Stimulated activated naive B cell treated with anti-CD40 and anti-IgM and Interleukin-4, amounts not matched to agents 10 μg/mL and 1 μg/mL and 100 μg/mL, for 72 hours (primary cell): ENCODE data around the gene BGN.

Experiments used
- ATAC-seq, 2 donors: fragments of 150-1000 bp; cut with Tn5 transposase; replicated peaks; 2 replicates each; pipeline ENCODE4 v1.10.0; 2021; ENCODE audit warnings: moderate library complexity in 1 of 2
- DNase-seq: peaks from one replicate; pipeline ENCODE4 v3.0.0; 2021
- H3K27ac Mint-ChIP-seq: one replicate; pipeline ENCODE4 v1.8.0; 2022; ENCODE audit warnings: mild to moderate bottlenecking, mixed read lengths
- H3K27me3 Mint-ChIP-seq, 2 donors: one replicate each; pipeline ENCODE4 v1.8.0; 2022; ENCODE audit warnings: mixed read lengths in 2 of 2
- H3K36me3 Mint-ChIP-seq, 2 donors: one replicate each; pipeline ENCODE4 v1.8.0; 2022; ENCODE audit warnings: mixed read lengths in 2 of 2, mild to moderate bottlenecking in 1 of 2
- H3K4me1 Mint-ChIP-seq, 2 donors: one replicate each; pipeline ENCODE4 v1.8.0; 2022; ENCODE audit warnings: mixed read lengths in 2 of 2, mild to moderate bottlenecking in 1 of 2
- H3K4me3 Mint-ChIP-seq, 2 donors: one replicate each; pipeline ENCODE4 v1.8.0; 2022; ENCODE audit warnings: mild to moderate bottlenecking in 2 of 2, mixed read lengths in 2 of 2, moderate library complexity in 1 of 2
- H3K9me3 Mint-ChIP-seq, 2 donors: one replicate each; pipeline ENCODE4 v1.8.0; 2022; ENCODE audit warnings: mixed read lengths in 2 of 2, mild to moderate bottlenecking in 1 of 2

BGN gene

DNA sequence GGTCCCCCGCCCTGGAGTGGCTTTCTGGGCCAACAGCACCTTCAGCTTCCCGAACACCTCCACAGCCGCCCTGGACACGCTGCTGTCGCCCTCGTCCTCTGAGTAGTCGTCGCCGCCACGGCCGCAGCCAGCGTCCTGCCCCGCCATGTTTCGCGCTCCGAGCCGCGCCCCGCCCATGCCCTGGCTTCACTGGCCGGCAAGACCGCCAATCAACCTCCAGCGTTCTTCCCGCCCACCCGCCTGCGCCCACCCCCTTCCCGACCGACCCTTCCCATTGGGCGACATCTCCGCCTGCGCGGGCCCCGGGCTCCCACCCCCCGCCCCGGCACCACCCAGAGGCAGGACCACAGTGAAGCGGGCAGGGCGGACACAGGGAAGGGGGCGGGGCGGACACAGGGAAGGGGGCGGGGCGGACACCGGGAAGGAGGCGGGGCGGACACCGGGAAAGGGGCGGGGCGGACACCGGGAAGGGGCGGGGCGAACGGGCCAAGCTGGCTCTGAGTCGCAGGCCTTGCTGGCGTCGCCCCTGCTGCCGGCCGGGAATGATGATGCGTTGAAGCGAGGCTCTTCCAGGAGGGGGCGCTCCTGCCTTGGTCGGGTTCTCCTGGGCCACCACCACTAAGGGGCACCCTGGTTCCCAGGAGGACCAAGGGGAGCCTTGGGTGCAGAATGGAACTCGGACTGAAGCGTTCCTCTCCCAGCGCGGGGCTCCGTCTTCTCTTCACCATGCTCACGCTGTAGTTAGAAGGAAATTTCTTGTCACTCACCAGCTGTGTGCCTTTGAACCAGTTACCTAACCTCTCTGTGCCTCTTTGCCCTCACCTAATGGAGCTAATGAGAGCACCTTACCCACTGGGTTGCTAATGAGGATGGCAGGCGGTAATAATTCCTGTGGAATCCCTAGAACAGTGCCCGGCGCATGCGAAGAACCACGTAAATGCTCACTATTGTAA lies 24.1 kb upstream of the BGN start, which contains the start of gene HAUS7:
Gene HAUS7, minus strand, starts transcription at position 166 of the 953 bp plus-strand sequence. Its CDS starts 19 bp downstream, at position 147.
- DNase-seq (peak; percentile 74), ATAC-seq (peak; percentile 83 to 88)
- H3K27ac Mint-ChIP-seq: peak within 1 kb of the TSS; percentile 79
- no peaks in the 10 kb centered on the region for H3K9me3 Mint-ChIP-seq
- H3K27me3 Mint-ChIP-seq: no peaks in the 10 kb centered on the region
- H3K36me3 Mint-ChIP-seq: peaks cover 0 to 8% of the 10 kb centered on the region in 2 donors
- peak within 1 kb of the TSS; percentile 82 to 85 for H3K4me3 Mint-ChIP-seq
- peaks cover 15% of the 10 kb centered on the region in 2 donors for H3K4me1 Mint-ChIP-seq

DNA sequence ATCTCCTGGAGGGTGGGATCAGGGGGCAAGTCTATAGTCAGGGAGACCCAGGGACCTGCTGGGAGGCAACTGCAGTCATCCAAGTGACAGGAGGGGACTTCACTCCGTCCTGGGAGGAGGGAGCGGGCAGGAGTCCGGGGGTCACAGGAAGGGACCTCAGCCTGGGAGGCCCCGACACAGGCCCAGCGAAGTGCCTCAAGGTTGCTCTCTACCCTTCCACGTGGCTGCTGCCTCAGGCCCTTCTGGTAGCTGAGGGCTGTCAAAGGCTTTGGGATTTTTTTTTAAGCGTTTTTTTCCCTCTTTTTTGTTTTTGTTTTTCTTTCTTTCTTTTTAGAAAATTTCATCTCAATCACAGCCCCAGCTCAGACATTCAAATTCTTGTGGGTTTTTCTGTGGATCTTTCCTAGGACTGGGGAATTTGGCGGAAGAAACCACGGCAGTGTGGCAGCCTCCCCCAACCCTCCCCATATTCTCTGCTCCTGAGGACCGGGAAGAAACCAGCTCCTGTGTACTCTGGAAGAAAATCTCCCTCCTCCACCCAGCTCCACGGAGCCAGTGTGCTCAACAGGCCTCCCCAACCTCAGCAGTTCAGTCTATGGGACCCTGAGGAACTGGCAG lies 23.0 kb upstream of the BGN start:
- ATAC-seq: no peak
- H3K27me3 Mint-ChIP-seq: peaks cover 0 to 4% of the 10 kb centered on the region in 2 donors
- no peak overlapping the region for H3K27ac Mint-ChIP-seq
- peaks cover 0 to 8% of the 10 kb centered on the region in 2 donors for H3K36me3 Mint-ChIP-seq
- H3K4me3 Mint-ChIP-seq: no peak overlapping the region
- H3K9me3 Mint-ChIP-seq: no peaks in the 10 kb centered on the region
- H3K4me1 Mint-ChIP-seq: peaks cover 9 to 15% of the 10 kb centered on the region in 2 donors
- no peak for DNase-seq

DNA sequence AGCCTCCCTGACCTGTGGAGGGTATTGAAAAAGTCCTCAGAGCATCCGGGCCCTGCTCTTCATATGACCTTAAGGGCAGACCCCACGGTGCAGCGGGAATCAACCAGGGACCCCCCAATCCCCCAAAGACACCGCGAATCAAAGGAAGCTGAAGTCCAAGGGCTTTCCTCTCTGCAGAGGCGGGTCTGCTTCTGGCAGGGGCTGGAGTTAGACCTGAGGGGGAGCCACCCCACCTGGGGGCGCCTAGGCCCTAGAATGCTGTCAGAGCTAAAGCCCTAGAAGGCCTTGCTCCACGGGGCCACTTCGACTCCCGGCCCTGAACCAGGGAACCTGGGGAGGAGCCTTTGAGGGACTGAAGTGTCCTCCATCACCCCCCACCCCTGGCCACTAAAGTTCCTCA lies 21.7 kb upstream of the BGN start:
- ATAC-seq (no peak), DNase-seq (no peak)
- Mint-ChIP-seq H3K4me1 (peaks cover 0 to 8% of the 10 kb centered on the region in 2 donors), H3K4me3 (peak overlapping the region in 1 of 2 donors; percentile 2), H3K27me3 (peaks cover 4 to 6% of the 10 kb centered on the region in 2 donors), H3K9me3 (no peaks in the 10 kb centered on the region), H3K27ac (peak overlapping the region; percentile 39), H3K36me3 (no peaks in the 10 kb centered on the region)

DNA sequence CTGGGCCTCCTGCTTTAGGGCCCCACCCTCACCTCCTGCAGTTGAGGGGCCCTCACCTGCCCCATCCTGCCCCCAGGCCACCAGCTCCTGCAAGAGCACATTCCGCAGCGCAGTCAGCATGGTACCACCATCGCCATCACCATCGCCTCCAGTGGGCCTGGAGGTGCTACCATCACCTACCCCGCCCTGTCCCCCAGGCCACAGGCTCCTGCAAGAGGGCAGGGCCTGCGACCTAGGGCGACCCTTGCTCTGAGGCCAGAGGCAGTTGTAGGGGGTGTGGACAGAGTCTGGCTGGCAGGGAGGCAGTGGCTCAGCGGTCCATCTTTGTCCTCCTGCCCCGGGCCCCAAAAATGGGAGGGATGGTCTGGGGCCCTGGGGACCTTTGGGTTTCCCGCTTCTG lies 20.5 kb upstream of the BGN start:
- no peak overlapping the region for H3K27ac Mint-ChIP-seq
- H3K4me1 Mint-ChIP-seq: peaks cover 0 to 4% of the 10 kb centered on the region in 2 donors
- DNase-seq (no peak), ATAC-seq (no peak)
- peak overlapping the region; percentile 67 for H3K4me3 Mint-ChIP-seq
- H3K36me3 Mint-ChIP-seq: no peaks in the 10 kb centered on the region
- H3K27me3 Mint-ChIP-seq: peaks cover 4 to 10% of the 10 kb centered on the region in 2 donors
- H3K9me3 Mint-ChIP-seq: no peaks in the 10 kb centered on the region

DNA sequence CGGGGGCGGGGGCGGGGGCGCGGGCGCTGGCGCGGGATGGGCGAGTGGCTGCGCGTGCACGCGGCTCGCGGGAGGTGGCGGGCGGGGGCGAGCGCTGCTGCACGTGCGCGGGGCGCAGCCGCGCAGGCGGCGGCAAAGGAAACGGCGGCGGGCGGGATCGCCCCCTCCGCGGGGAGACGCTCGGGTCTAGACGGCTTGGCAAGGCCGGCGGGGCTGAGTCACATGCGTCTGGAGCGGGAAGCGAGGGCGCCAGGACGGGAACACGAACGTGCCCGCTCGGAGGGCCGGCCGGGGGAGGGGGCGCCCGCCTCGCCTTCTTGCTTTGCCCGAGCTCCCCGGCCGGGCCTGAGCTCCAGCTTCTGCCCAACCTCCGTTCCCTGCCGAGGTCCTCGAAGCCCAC lies 20.1 kb upstream of the BGN start:
- Mint-ChIP-seq H3K4me3 (peak overlapping the region in 1 of 2 donors; percentile 43), H3K4me1 (peaks cover 0 to 4% of the 10 kb centered on the region in 2 donors), H3K9me3 (no peaks in the 10 kb centered on the region), H3K27me3 (peaks cover 4 to 10% of the 10 kb centered on the region in 2 donors), H3K27ac (no peak overlapping the region), H3K36me3 (no peaks in the 10 kb centered on the region)
- ATAC-seq (no peak), DNase-seq (peak; percentile 8)

DNA sequence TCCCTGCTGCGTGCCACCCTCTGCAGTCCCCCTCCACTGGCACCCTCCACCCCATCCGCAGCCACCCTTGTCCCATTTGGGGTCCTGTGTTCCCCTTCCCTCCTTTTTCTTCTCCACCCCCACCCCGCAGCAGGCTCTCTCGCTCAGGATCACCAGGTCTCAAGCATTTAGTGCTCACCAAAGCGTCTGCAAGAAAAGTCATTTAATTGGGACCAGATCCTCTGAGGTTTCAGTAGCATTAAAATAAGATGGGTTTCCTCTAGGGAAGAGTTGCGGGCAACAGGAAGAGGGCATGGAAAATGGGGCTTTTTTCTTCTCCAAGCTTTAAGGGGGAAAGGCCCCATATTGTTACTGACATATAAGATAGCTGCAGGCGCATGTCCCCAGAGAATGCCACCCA lies 19.5 kb upstream of the BGN start:
- Mint-ChIP-seq H3K27me3 (peaks cover 4 to 10% of the 10 kb centered on the region in 2 donors), H3K4me1 (peaks cover 0 to 4% of the 10 kb centered on the region in 2 donors), H3K4me3 (peak overlapping the region; percentile 43 to 44), H3K9me3 (no peaks in the 10 kb centered on the region), H3K27ac (no peak overlapping the region), H3K36me3 (no peaks in the 10 kb centered on the region)
- ATAC-seq (no peak), DNase-seq (no peak)

DNA sequence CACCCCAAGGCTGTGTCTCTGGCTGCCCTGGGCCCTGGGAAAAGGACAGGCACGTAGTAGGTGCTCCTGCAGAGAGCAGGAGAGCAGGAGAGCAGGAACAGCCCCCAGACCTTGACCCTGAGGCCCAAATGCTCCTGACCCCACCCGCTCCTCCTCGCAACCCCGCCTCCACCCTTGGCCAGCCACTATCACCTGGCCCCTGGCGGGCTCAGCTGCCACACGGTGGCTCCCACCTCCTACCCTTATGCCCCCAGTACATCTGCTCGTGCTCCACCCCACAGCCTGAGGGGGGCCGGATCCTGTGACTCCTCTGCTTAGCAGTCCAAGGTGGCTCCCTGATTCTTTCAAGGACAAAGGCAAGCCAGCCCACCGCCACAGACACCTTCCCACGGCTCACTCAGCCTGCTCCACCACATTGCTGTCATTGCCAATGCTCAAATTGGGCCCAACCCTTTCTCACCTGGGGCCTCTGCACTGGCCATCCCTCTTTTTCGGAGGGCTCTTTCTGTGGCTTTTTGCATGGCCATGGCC lies 19.0 kb upstream of the BGN start:
- Mint-ChIP-seq H3K36me3 (no peaks in the 10 kb centered on the region), H3K27ac (peak overlapping the region; percentile 47), H3K4me1 (peaks cover 0 to 4% of the 10 kb centered on the region in 2 donors), H3K9me3 (no peaks in the 10 kb centered on the region), H3K4me3 (peak overlapping the region in 1 of 2 donors; percentile 50), H3K27me3 (peaks cover 4 to 10% of the 10 kb centered on the region in 2 donors)
- ATAC-seq (no peak), DNase-seq (no peak)

DNA sequence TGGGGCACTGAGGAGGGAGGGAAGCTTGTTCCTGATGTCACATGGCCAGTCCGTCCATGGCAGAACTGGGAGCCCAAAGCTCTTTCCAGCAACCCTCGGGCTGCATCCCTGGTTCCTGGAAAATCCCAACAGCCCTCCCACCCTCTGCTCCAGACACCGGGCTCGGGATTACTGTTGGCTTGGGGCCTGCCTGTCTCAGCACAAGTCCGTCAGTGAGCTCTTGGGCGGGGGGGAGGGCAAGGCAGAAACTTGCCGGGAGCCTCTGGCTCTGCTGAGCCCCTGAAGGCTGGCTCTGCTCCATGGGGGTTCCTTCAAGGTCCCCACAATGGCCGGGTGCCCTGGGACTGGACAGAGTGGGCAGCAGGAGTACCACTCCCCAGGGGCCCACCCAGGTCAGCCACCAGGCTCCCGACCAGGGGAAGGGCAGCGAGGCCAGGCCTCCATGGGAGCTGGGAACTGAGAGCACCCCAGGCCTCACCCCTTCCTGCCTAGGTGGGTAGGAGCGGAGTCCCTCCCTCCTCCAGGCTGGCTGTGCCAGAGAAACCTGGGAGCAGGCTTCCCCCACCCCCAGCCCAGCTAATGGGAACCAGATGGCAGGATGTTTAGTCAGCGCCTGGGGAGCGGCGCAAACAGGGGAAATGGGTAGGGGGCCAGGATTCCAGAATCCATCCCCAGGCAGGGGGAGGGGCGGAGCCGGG lies 18.0 kb upstream of the BGN start:
- Mint-ChIP-seq H3K4me1 (peaks cover 0 to 4% of the 10 kb centered on the region in 2 donors), H3K4me3 (no peak overlapping the region), H3K9me3 (no peaks in the 10 kb centered on the region), H3K36me3 (no peaks in the 10 kb centered on the region), H3K27ac (no peak overlapping the region), H3K27me3 (peaks cover 4 to 10% of the 10 kb centered on the region in 2 donors)
- DNase-seq (no peak), ATAC-seq (no peak)

DNA sequence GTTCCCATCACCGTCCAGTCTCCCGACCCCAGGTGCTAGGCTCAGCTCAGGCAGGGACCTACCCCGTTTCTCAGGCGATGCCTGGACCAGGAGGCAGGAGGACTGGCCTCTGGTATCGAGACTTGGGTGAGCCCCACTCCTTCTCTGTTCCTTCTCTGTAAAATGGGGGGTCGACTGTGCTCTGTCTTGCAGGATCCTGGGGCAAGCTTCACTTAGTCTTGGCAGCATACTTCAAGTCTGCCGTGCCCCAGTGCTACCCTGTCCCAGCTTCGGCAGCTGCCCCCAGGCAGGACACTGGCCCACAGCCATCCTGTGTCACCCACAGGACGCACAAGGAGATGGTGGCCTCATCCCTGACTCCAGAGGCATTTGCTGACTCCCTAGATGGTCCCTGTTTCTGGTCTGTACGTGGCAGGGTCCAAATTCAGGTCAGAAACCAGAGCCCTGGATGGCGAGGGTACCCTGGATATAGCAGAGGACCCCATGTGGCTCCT lies 17.4 kb upstream of the BGN start:
- Mint-ChIP-seq H3K36me3 (no peaks in the 10 kb centered on the region), H3K9me3 (no peaks in the 10 kb centered on the region), H3K4me3 (no peak overlapping the region), H3K27ac (no peak overlapping the region), H3K4me1 (peaks cover 0 to 4% of the 10 kb centered on the region in 2 donors), H3K27me3 (peaks cover 4 to 10% of the 10 kb centered on the region in 2 donors)
- ATAC-seq (no peak), DNase-seq (no peak)

DNA sequence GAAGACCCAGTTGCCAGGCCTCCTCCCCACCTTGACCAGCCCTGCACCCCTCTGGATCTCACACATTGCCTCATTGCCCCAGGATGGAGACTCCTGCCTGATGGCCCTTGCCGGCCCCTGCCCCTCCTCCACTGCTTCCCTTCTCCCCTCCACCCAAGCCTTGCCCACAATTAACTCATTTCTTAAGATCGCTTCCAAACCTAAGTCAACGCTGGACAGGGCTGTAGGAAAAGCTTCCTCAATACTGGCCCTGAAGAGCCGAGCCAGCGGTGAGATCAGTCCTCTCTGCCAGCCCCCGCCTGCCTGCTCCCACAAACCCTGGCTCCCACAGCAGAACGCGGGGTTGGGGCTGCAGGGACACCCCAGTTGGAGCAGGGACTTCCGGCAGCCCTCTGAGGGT lies 16.9 kb upstream of the BGN start:
- H3K9me3 Mint-ChIP-seq: no peaks in the 10 kb centered on the region
- H3K4me1 Mint-ChIP-seq: peaks cover 0 to 4% of the 10 kb centered on the region in 2 donors
- no peak for ATAC-seq
- H3K27ac Mint-ChIP-seq: no peak overlapping the region
- H3K27me3 Mint-ChIP-seq: peaks cover 4 to 10% of the 10 kb centered on the region in 2 donors
- no peak overlapping the region for H3K4me3 Mint-ChIP-seq
- DNase-seq: no peak
- no peaks in the 10 kb centered on the region for H3K36me3 Mint-ChIP-seq

DNA sequence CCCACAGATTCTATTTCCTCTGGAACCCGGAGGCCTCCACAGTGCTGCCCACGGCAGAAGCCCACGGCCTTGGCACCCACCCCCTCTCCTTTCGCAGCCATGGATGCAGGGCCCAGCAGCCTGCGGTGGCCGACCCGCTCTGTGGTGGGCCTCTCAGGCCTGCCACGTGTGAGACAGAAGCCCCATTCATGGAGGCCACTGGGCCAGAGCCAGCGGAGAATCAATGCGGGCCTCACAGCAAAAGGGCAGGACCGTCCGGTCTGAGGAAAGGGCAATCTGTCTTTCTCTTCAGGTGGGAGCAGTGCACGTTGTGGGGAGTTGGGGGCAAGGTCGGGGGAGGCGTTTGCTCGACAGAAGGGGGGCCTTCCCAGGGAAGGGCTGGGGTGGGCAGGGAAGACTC lies 16.0 kb upstream of the BGN start:
- no peaks in the 10 kb centered on the region for H3K36me3 Mint-ChIP-seq
- H3K27me3 Mint-ChIP-seq: peaks cover 4 to 10% of the 10 kb centered on the region in 2 donors
- H3K27ac Mint-ChIP-seq: no peak overlapping the region
- ATAC-seq (no peak), DNase-seq (no peak)
- H3K4me3 Mint-ChIP-seq: no peak overlapping the region
- H3K4me1 Mint-ChIP-seq: peaks cover 0 to 4% of the 10 kb centered on the region in 2 donors
- no peaks in the 10 kb centered on the region for H3K9me3 Mint-ChIP-seq

DNA sequence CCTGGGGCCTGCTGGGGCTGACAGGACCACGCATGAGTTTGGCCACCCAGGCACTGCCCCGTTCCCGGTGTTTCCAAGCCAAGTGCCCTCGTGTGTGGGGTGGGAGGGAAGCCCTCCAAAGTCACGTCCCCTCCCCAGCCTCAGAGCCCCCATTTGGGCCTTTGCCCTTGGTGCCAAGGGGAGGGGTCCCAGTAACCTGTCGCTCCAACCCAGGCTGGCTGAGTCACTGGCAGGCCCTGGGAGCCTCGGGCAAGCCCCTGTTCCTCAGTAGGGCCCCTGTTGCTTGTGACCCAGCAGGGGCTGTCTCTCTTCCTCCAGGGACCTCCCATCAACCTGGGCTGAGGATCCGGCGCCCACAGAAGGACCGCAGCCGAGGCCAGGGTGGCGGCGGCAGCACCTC lies 13.7 kb upstream of the BGN start:
- Mint-ChIP-seq H3K27ac (no peak overlapping the region), H3K4me3 (no peak overlapping the region), H3K4me1 (no peaks in the 10 kb centered on the region), H3K36me3 (no peaks in the 10 kb centered on the region), H3K9me3 (no peaks in the 10 kb centered on the region), H3K27me3 (peaks cover 2 to 10% of the 10 kb centered on the region in 2 donors)
- DNase-seq (no peak), ATAC-seq (no peak)

DNA sequence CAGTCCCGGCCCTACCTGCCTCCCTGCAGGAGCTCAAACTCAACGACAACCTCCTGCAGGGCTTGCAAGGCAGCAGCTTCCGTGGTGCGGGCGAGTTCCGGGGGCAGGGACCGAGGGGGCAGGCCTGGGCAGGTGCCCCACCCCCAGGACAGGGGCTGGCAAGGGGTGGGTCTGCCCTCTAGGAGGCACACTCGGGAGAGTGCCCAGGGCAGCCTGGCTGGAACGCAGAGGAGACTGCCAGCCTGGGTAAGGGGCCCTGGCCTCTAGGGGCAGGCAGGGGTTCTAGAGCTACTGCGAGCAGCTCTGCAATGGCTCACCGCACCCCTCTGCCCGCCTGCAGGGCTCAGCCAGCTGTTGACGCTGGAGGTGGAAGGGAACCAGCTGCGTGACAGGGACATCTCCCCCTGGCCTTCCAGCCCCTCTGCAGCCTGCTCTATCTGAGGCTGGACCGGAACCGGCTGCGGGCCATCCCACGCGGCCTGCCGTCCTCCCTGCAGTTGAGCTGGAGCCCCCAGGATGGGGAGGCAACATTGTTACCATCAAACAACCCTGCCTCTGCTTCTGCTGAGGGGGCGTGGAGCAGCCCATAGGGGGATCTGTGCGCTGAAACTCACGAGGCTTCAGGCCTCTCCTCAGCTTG lies 12.3 kb upstream of the BGN start:
- DNase-seq (no peak), ATAC-seq (no peak)
- H3K4me3 Mint-ChIP-seq: no peak overlapping the region
- peaks cover 0 to 10% of the 10 kb centered on the region in 2 donors for H3K27me3 Mint-ChIP-seq
- H3K4me1 Mint-ChIP-seq: no peaks in the 10 kb centered on the region
- no peak overlapping the region for H3K27ac Mint-ChIP-seq
- no peaks in the 10 kb centered on the region for H3K9me3 Mint-ChIP-seq
- no peaks in the 10 kb centered on the region for H3K36me3 Mint-ChIP-seq
